HEK293 (cell line): ENCODE data around the gene ATP5PB.

Experiments
- FEZF1 ChIP-seq: fragments of 450-650 bp; formaldehyde crosslinking; IDR thresholded peaks from 2 replicates; pipeline ENCODE4 v1.5.1; 2016; ENCODE audit warnings: missing biosample characterization, missing genetic modification characterization
- IKZF3 ChIP-seq: fragments of 450-650 bp; IDR thresholded peaks from 2 replicates; pipeline ENCODE4 v1.5.0; 2018; ENCODE audit warnings: missing biosample characterization, mild to moderate bottlenecking, missing genetic modification characterization, moderate library complexity
- PATZ1 ChIP-seq: fragments of 450-650 bp; formaldehyde crosslinking; IDR thresholded peaks from 2 replicates; pipeline ENCODE4 v1.5.1; 2016; ENCODE audit warnings: missing biosample characterization, missing genetic modification characterization
- ZBTB44 ChIP-seq: fragments of 450-650 bp; IDR thresholded peaks from 2 replicates; pipeline ENCODE4 v1.5.1; 2018; ENCODE audit warnings: missing biosample characterization, mild to moderate bottlenecking, missing genetic modification characterization
- ZNF146 ChIP-seq: fragments of 450-650 bp; formaldehyde crosslinking; IDR thresholded peaks from 2 replicates; pipeline ENCODE4 v1.5.1; 2016; ENCODE audit warnings: missing biosample characterization, missing genetic modification characterization
- ZNF174 ChIP-seq: fragments of 450-650 bp; formaldehyde crosslinking; IDR thresholded peaks from 2 replicates; pipeline ENCODE4 v1.5.0; 2017; ENCODE audit warnings: missing biosample characterization, mild to moderate bottlenecking, missing genetic modification characterization
- ZNF175 ChIP-seq: fragments of 450-650 bp; formaldehyde crosslinking; IDR thresholded peaks from 2 replicates; pipeline ENCODE4 v1.5.1; 2016; ENCODE audit warnings: missing biosample characterization, missing genetic modification characterization
- ZNF398 ChIP-seq: fragments of 450-650 bp; formaldehyde crosslinking; IDR thresholded peaks from 2 replicates; pipeline ENCODE4 v1.5.1; 2017; ENCODE audit warnings: missing biosample characterization, missing genetic modification characterization
- ZNF555 ChIP-seq: fragments of 450-650 bp; formaldehyde crosslinking; conservative IDR thresholded peaks from 2 replicates; pipeline ENCODE4 v1.5.1; 2017; ENCODE audit warnings: missing biosample characterization, mild to moderate bottlenecking, missing genetic modification characterization, inconsistent platforms
- ZNF571 ChIP-seq: fragments of 450-650 bp; formaldehyde crosslinking; IDR thresholded peaks from 2 replicates; pipeline ENCODE4 v1.5.0; 2017; ENCODE audit warnings: missing biosample characterization, missing genetic modification characterization
- ZNF610 ChIP-seq: fragments of 450-650 bp; formaldehyde crosslinking; IDR thresholded peaks from 2 replicates; pipeline ENCODE4 v1.5.1; 2016; ENCODE audit warnings: missing biosample characterization, missing genetic modification characterization, borderline replicate concordance
- ZNF623 ChIP-seq: fragments of 450-650 bp; formaldehyde crosslinking; IDR thresholded peaks from 2 replicates; pipeline ENCODE4 v1.5.1; 2016; ENCODE audit warnings: missing biosample characterization, missing genetic modification characterization
- ZNF776 ChIP-seq: fragments of 450-650 bp; formaldehyde crosslinking; IDR thresholded peaks from 2 replicates; pipeline ENCODE4 v1.5.0; 2017; ENCODE audit warnings: missing biosample characterization, missing genetic modification characterization, borderline replicate concordance
- TF ChIP-seq, protein P1 (sequence below): fragments of 450-650 bp; formaldehyde crosslinking; IDR thresholded peaks from 2 replicates; pipeline ENCODE4 v1.5.1; 2016; ENCODE audit warnings: missing biosample characterization, missing genetic modification characterization
- TF ChIP-seq, protein P2 (sequence below): fragments of 450-650 bp; IDR thresholded peaks from 2 replicates; pipeline ENCODE4 v1.5.1; 2018; ENCODE audit warnings: missing biosample characterization, missing genetic modification characterization
- TF ChIP-seq, protein P3 (sequence below): fragments of 450-650 bp; formaldehyde crosslinking; IDR thresholded peaks from 2 replicates; pipeline ENCODE4 v1.5.1; 2016; ENCODE audit warnings: missing biosample characterization, missing genetic modification characterization
- TF ChIP-seq, protein P4 (sequence below): fragments of 450-650 bp; formaldehyde crosslinking; IDR thresholded peaks from 2 replicates; pipeline ENCODE4 v1.5.1; 2016; ENCODE audit warnings: missing biosample characterization, missing genetic modification characterization, low read depth
- TF ChIP-seq, protein P5 (sequence below): fragments of 450-650 bp; formaldehyde crosslinking; IDR thresholded peaks from 2 replicates; pipeline ENCODE4 v1.5.1; 2017; ENCODE audit warnings: missing biosample characterization, mild to moderate bottlenecking, missing genetic modification characterization, moderate library complexity

The ATP5PB gene

DNA sequence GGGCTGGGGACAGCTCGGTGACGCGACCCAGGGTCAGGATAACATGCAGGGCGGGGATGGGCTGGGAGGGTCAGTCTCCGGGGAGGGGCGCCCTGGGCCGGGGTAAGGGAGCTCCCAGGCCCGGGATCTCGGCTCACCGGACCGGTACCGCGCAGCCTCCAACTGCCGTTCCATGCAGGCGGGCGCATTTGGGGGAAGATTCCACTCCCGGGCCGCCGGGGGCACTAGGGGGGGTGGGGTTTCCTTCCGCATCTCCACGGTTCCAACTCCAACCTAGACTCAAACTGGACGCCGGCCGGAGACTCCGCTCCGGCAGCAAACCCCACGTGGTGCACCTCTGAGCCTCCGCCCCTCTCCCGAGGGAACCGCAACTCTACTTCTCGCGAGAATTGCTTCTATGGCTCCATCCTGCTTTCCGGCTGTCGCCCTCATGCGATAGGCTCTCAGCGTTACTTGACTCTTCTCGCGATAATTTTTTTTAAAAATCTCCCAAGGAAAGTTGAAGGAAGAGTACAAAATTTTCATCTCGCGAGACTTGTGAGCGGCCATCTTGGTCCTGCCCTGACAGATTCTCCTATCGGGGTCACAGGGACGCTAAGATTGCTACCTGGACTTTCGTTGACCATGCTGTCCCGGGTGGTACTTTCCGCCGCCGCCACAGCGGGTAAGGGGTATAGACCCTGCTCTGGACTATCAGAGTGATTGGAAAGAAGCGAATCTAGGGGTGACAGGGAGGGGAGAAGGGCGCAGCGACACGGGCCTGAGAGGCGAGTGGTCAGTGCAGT is at the start of gene ATP5PB, which contains the start of gene WDR77 (continued):
- TF ChIP-seq ZNF146 (no peak), ZBTB44 (tag by site-specific recombination) (no peak), ZNF571 (tag by site-specific recombination) (no peak), PATZ1 (peak; percentile 15; the same call in 1 of the 2 replicates), ZNF610 (tag by site-specific recombination) (no peak), ZNF776 (tag by site-specific recombination) (no peak), ZNF555 (no peak), ZNF623 (tag by site-specific recombination) (no peak; the same call in 1 of the 2 replicates), ZNF175 (tag by site-specific recombination) (no peak), FEZF1 (tag by site-specific recombination) (no peak), ZNF398 (no peak; the same call in 1 of the 2 replicates), ZNF174 (tag by site-specific recombination) (no peak), IKZF3 (peak; percentile 65; the same call in 1 of the 2 replicates)
- TF ChIP-seq, protein P1, sequence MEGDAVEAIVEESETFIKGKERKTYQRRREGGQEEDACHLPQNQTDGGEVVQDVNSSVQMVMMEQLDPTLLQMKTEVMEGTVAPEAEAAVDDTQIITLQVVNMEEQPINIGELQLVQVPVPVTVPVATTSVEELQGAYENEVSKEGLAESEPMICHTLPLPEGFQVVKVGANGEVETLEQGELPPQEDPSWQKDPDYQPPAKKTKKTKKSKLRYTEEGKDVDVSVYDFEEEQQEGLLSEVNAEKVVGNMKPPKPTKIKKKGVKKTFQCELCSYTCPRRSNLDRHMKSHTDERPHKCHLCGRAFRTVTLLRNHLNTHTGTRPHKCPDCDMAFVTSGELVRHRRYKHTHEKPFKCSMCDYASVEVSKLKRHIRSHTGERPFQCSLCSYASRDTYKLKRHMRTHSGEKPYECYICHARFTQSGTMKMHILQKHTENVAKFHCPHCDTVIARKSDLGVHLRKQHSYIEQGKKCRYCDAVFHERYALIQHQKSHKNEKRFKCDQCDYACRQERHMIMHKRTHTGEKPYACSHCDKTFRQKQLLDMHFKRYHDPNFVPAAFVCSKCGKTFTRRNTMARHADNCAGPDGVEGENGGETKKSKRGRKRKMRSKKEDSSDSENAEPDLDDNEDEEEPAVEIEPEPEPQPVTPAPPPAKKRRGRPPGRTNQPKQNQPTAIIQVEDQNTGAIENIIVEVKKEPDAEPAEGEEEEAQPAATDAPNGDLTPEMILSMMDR (tag by site-specific recombination), result peak; percentile 47; the same call in 1 of the 2 replicates
- TF ChIP-seq, protein P2, sequence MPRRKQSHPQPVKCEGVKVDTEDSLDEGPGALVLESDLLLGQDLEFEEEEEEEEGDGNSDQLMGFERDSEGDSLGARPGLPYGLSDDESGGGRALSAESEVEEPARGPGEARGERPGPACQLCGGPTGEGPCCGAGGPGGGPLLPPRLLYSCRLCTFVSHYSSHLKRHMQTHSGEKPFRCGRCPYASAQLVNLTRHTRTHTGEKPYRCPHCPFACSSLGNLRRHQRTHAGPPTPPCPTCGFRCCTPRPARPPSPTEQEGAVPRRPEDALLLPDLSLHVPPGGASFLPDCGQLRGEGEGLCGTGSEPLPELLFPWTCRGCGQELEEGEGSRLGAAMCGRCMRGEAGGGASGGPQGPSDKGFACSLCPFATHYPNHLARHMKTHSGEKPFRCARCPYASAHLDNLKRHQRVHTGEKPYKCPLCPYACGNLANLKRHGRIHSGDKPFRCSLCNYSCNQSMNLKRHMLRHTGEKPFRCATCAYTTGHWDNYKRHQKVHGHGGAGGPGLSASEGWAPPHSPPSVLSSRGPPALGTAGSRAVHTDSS (tag by site-specific recombination), result no peak
- TF ChIP-seq, protein P3, sequence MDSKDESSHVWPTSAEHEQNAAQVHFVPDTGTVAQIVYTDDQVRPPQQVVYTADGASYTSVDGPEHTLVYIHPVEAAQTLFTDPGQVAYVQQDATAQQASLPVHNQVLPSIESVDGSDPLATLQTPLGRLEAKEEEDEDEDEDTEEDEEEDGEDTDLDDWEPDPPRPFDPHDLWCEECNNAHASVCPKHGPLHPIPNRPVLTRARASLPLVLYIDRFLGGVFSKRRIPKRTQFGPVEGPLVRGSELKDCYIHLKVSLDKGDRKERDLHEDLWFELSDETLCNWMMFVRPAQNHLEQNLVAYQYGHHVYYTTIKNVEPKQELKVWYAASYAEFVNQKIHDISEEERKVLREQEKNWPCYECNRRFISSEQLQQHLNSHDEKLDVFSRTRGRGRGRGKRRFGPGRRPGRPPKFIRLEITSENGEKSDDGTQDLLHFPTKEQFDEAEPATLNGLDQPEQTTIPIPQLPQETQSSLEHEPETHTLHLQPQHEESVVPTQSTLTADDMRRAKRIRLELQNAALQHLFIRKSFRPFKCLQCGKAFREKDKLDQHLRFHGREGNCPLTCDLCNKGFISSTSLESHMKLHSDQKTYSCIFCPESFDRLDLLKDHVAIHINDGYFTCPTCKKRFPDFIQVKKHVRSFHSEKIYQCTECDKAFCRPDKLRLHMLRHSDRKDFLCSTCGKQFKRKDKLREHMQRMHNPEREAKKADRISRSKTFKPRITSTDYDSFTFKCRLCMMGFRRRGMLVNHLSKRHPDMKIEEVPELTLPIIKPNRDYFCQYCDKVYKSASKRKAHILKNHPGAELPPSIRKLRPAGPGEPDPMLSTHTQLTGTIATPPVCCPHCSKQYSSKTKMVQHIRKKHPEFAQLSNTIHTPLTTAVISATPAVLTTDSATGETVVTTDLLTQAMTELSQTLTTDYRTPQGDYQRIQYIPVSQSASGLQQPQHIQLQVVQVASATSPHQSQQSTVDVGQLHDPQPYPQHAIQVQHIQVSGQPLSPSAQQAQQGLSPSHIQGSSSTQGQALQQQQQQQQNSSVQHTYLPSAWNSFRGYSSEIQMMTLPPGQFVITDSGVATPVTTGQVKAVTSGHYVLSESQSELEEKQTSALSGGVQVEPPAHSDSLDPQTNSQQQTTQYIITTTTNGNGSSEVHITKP, result peak; percentile 72
- TF ChIP-seq, protein P4, sequence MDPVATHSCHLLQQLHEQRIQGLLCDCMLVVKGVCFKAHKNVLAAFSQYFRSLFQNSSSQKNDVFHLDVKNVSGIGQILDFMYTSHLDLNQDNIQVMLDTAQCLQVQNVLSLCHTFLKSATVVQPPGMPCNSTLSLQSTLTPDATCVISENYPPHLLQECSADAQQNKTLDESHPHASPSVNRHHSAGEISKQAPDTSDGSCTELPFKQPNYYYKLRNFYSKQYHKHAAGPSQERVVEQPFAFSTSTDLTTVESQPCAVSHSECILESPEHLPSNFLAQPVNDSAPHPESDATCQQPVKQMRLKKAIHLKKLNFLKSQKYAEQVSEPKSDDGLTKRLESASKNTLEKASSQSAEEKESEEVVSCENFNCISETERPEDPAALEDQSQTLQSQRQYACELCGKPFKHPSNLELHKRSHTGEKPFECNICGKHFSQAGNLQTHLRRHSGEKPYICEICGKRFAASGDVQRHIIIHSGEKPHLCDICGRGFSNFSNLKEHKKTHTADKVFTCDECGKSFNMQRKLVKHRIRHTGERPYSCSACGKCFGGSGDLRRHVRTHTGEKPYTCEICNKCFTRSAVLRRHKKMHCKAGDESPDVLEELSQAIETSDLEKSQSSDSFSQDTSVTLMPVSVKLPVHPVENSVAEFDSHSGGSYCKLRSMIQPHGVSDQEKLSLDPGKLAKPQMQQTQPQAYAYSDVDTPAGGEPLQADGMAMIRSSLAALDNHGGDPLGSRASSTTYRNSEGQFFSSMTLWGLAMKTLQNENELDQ (tag by site-specific recombination), result no peak
- TF ChIP-seq, protein P5, sequence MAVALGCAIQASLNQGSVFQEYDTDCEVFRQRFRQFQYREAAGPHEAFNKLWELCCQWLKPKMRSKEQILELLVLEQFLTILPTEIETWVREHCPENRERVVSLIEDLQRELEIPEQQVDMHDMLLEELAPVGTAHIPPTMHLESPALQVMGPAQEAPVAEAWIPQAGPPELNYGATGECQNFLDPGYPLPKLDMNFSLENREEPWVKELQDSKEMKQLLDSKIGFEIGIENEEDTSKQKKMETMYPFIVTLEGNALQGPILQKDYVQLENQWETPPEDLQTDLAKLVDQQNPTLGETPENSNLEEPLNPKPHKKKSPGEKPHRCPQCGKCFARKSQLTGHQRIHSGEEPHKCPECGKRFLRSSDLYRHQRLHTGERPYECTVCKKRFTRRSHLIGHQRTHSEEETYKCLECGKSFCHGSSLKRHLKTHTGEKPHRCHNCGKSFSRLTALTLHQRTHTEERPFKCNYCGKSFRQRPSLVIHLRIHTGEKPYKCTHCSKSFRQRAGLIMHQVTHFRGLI (tag by site-specific recombination), result 0 out of 2 replicates have a peak, but pooled peaks have one; percentile 10
